SK-N-SH treated with all-trans-retinoic acid at 6 μM for 48 hours (cell line): ENCODE measurements around the gene SLC25A25.
A peak's percentile ranks its signal among the peaks of the same experiment; 100 is the strongest.

ENCODE experiments used
- ATAC-seq: fragments of 200-7000 bp; cut with Tn5 transposase; 3 replicates; pipeline ENCODE4 v1.9.1; 2020; ENCODE audit warnings: mild to moderate bottlenecking, moderate library complexity
- ARNTL ChIP-seq: fragments of 450-650 bp; formaldehyde crosslinking; IDR thresholded peaks from 2 replicates; pipeline ENCODE4 v1.5.0; 2020; ENCODE audit warnings: low read depth, mild to moderate bottlenecking, moderate library complexity, borderline replicate concordance
- BACH2 ChIP-seq: fragments of 250-450 bp; sonication (Bioruptor Pico); IDR thresholded peaks from 2 replicates; pipeline ENCODE4 v1.9.0; 2021; ENCODE audit warnings: mild to moderate bottlenecking, borderline replicate concordance
- CSDC2 ChIP-seq: fragments of 250-450 bp; sonication (Bioruptor Pico); IDR thresholded peaks from 2 replicates; pipeline ENCODE4 v1.5.0; 2020; ENCODE audit warnings: mild to moderate bottlenecking, moderate library complexity
- GLIS3 ChIP-seq: fragments of 250-450 bp; sonication (Bioruptor Pico); IDR thresholded peaks from 2 replicates; pipeline ENCODE4 v1.5.0; 2020; ENCODE audit warnings: mild to moderate bottlenecking, moderate library complexity
- ISL1 ChIP-seq: fragments of 250-450 bp; sonication (Bioruptor Pico); IDR thresholded peaks from 2 replicates; pipeline ENCODE4 v2.1.2; 2022; ENCODE audit warnings: mild to moderate bottlenecking, moderate library complexity
- OSR1 ChIP-seq: fragments of 250-450 bp; sonication (Bioruptor Pico); IDR thresholded peaks from 2 replicates; pipeline ENCODE4 v1.8.0; 2022; ENCODE audit warnings: moderate library complexity, mild to moderate bottlenecking, inconsistent platforms
- PATZ1 ChIP-seq: fragments of 250-450 bp; sonication (Bioruptor Pico); IDR thresholded peaks from 2 replicates; pipeline ENCODE4 v1.8.0; 2020; ENCODE audit warnings: mild to moderate bottlenecking, moderate library complexity, borderline replicate concordance
- PPARA ChIP-seq: fragments of 250-450 bp; sonication (Bioruptor Pico); IDR thresholded peaks from 2 replicates; pipeline ENCODE4 v1.5.0; 2020; ENCODE audit warnings: mild to moderate bottlenecking, borderline replicate concordance
- RARB ChIP-seq: fragments of 250-450 bp; sonication (Bioruptor Pico); IDR thresholded peaks from 2 replicates; pipeline ENCODE4 v1.8.0; 2021; ENCODE audit warnings: mild to moderate bottlenecking, moderate library complexity
- SNAI2 ChIP-seq: fragments of 250-450 bp; sonication (Bioruptor Pico); IDR thresholded peaks from 2 replicates; pipeline ENCODE4 v1.5.0; 2020; ENCODE audit warnings: mild to moderate bottlenecking, moderate library complexity
- TCF4 ChIP-seq: fragments of 250-450 bp; sonication (Bioruptor Pico); IDR thresholded peaks from 2 replicates; pipeline ENCODE4 v1.8.0; 2021; ENCODE audit warnings: mild to moderate bottlenecking, moderate library complexity, borderline replicate concordance
- TOX ChIP-seq: fragments of 250-450 bp; sonication (Bioruptor Pico); IDR thresholded peaks from 2 replicates; pipeline ENCODE4 v1.8.0; 2021; ENCODE audit warnings: mild to moderate bottlenecking, moderate library complexity, borderline replicate concordance
- TSHZ2 ChIP-seq: fragments of 250-450 bp; sonication (Bioruptor Pico); IDR thresholded peaks from 2 replicates; pipeline ENCODE4 v1.5.0; 2020; ENCODE audit warnings: mild to moderate bottlenecking, moderate library complexity
- ZC3H10 ChIP-seq: fragments of 250-450 bp; sonication (Bioruptor Pico); IDR thresholded peaks from 2 replicates; pipeline ENCODE4 v1.5.1; 2021; ENCODE audit warnings: mild to moderate bottlenecking, moderate library complexity
- ZFP30 ChIP-seq: fragments of 450-650 bp; formaldehyde crosslinking; IDR thresholded peaks from 2 replicates; pipeline ENCODE4 v1.5.0; 2022; ENCODE audit warnings: mild to moderate bottlenecking, moderate library complexity
- ZNF565 ChIP-seq: fragments of 450-650 bp; formaldehyde crosslinking; conservative IDR thresholded peaks from 2 replicates; pipeline ENCODE4 v1.5.0; 2020; ENCODE audit warnings: low read depth, mild to moderate bottlenecking, moderate library complexity
- ZNF70 ChIP-seq: fragments of 450-650 bp; formaldehyde crosslinking; IDR thresholded peaks from 2 replicates; pipeline ENCODE4 v1.5.0; 2020; ENCODE audit warnings: mild to moderate bottlenecking, moderate library complexity
- ZNF8 ChIP-seq: fragments of 450-650 bp; formaldehyde crosslinking; IDR thresholded peaks from 2 replicates; pipeline ENCODE4 v1.5.0; 2020; ENCODE audit warnings: mild to moderate bottlenecking, moderate library complexity
- TF ChIP-seq, protein P1 (sequence below): fragments of 250-450 bp; sonication (Bioruptor Pico); IDR thresholded peaks from 2 replicates; pipeline ENCODE4 v1.8.0; 2021; ENCODE audit warnings: low read depth, mild to moderate bottlenecking, moderate library complexity, borderline replicate concordance
- TF ChIP-seq, protein P2 (sequence below): fragments of 250-450 bp; sonication (Bioruptor Pico); IDR thresholded peaks from 2 replicates; pipeline ENCODE4 v1.5.1; 2020; ENCODE audit warnings: low read depth, mild to moderate bottlenecking, moderate library complexity

Gene SLC25A25

GRCh38 chr9:128048663-128049062 lies 19.4 kb upstream of the SLC25A25 start:
- ATAC-seq = 0 out of 3 replicates have a peak, but pooled peaks have one; percentile 13
- TF ChIP-seq RARB (CRISPR knock-in tag) = no peak
- TF ChIP-seq, protein P1, sequence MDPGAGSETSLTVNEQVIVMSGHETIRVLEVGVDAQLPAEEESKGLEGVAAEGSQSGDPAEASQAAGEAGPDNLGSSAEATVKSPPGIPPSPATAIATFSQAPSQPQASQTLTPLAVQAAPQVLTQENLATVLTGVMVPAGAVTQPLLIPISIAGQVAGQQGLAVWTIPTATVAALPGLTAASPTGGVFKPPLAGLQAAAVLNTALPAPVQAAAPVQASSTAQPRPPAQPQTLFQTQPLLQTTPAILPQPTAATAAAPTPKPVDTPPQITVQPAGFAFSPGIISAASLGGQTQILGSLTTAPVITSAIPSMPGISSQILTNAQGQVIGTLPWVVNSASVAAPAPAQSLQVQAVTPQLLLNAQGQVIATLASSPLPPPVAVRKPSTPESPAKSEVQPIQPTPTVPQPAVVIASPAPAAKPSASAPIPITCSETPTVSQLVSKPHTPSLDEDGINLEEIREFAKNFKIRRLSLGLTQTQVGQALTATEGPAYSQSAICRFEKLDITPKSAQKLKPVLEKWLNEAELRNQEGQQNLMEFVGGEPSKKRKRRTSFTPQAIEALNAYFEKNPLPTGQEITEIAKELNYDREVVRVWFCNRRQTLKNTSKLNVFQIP (CRISPR knock-in tag) = no peak
- no peak for TF ChIP-seq ARNTL (CRISPR knock-in tag)
- TF ChIP-seq PPARA = no peak
- no peak for TF ChIP-seq TCF4 (CRISPR knock-in tag)
- TF ChIP-seq ZNF565 (CRISPR knock-in tag) = no peak
- TF ChIP-seq, protein P2, sequence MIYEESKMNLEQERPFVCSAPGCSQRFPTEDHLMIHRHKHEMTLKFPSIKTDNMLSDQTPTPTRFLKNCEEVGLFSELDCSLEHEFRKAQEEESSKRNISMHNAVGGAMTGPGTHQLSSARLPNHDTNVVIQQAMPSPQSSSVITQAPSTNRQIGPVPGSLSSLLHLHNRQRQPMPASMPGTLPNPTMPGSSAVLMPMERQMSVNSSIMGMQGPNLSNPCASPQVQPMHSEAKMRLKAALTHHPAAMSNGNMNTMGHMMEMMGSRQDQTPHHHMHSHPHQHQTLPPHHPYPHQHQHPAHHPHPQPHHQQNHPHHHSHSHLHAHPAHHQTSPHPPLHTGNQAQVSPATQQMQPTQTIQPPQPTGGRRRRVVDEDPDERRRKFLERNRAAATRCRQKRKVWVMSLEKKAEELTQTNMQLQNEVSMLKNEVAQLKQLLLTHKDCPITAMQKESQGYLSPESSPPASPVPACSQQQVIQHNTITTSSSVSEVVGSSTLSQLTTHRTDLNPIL = no peak

GRCh38 chr9:128049843-128050242 lies 18.2 kb upstream of the SLC25A25 start:
- ATAC-seq = no peak; the same call in 2 of the 3 replicates
- TF ChIP-seq RARB (CRISPR knock-in tag) (no peak), OSR1 (no peak), SNAI2 (CRISPR knock-in tag) (no peak), ISL1 (0 out of 2 replicates have a peak, but pooled peaks have one; percentile 36), PATZ1 (CRISPR knock-in tag) (no peak), ARNTL (CRISPR knock-in tag) (no peak), ZC3H10 (CRISPR knock-in tag) (no peak)

DNA sequence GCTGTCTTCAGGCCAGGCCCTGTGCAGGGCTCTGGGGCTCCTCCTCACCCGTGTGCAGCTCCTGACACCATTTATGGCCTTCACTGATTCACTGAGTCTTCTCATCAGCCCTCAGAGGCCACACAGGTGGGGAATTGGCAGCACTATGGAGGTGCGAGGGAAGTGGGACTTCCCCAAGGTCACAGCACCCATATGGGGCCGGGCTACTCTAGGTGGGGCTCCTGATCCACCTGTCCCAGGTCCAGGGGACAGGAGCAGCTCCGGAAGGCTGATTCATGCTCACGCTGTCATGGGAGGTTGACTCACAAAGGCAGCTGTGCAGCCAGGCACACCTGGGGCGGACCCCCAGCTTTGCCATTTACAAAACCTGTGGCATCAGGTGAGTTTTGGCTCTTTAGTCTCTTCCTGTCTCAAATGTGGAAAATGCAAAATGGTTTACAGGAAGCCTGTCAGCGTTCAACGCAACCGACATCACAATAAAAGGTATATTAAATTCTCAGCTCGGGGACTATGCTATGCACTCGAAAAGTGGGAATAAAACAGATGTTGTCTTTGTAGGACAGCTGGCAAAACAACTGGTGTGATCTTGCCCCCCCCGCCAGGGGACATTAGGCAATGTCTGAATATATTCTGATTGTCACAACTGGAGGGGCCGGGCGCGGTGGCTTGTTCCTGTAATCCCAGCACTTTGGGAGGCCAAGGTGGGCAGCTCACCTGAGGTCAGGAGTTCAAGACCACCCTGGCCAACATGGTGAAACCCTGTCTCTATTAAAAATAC lies 15.9 kb upstream of the SLC25A25 start:
- ATAC-seq = no peak
- TF ChIP-seq CSDC2 (CRISPR knock-in tag) (no peak), TOX (CRISPR knock-in tag) (no peak), ISL1 (no peak), RARB (CRISPR knock-in tag) (no peak), GLIS3 (CRISPR knock-in tag) (no peak), ZFP30 (no peak), TSHZ2 (CRISPR knock-in tag) (no peak), ZNF70 (CRISPR knock-in tag) (no peak), TCF4 (CRISPR knock-in tag) (no peak), BACH2 (CRISPR knock-in tag) (no peak), ZNF8 (no peak), OSR1 (no peak), PATZ1 (CRISPR knock-in tag) (no peak)
- TF ChIP-seq, protein P1 (CRISPR knock-in tag) = no peak
